C1 segment of cervical spinal cord (tissue), 14 donors: Measurements from ENCODE around the gene INPPL1.
"Not testable (repeated sequence)": the region's sequence is repeated elsewhere in the genome, so short reads cannot be mapped to it uniquely, and the experiment has no call there.

ENCODE experiments used
- DNase-seq, 14 donors: peaks; one replicate each; lab custom pipeline; 2025; lab: John Stamatoyannopoulos, UW

The INPPL1 gene

GRCh38 chr11:72243173-72244059 is 18.8 kb downstream of the INPPL1 start:
- no peak for DNase-seq

- no peak for DNase-seq
These were observed 19.4 kb downstream of the INPPL1 start, which contains the start of gene PHOX2A for GRCh38 chr11:72244060-72244360. PHOX2A (minus strand) TSS chr11:72244176; CDS start chr11:72244004, 172 bp downstream.

DNA sequence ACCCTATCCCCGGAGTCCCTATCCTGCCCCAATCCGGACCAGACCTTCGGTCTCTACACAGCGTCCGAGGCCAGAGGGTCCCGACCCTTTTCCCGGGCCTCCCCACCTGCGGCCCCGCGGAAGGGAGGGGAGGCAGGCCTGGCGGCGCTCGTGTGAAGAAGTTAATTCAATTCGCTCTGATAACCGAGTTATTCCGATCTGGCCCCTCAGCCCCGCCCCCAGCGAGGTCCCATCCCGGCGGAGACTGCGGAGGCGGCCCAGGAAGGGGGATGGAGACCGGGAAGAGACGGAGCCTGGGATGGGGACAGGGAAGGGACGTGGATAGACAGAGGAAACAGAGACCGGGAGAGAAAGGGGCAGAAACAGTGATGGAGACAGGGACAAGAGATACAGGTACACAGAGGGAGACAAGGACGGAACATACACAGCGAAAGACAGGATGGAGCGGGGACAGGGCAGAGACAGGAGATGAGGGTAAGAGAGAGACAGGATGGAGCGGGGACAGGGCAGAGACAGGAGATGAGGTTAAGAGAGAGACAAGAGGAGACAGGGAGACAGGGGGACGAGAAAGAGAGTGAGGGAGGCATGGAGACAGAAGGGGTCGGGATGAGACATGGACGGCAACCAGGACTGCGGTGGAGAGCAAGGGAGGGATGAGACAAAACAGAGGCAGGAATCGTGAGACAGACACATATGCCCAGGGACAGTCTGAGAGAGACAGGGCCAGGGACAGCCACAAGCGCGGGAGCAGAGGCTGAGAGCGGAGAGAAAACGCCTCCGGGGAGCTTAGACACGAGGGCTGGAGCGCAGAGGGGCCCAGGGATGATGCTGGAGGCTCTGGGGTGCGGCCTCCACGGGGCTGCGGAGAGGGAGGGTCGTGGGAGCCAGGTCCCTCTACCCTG is 20.0 kb downstream of the INPPL1 start:
- no peak for DNase-seq

DNA sequence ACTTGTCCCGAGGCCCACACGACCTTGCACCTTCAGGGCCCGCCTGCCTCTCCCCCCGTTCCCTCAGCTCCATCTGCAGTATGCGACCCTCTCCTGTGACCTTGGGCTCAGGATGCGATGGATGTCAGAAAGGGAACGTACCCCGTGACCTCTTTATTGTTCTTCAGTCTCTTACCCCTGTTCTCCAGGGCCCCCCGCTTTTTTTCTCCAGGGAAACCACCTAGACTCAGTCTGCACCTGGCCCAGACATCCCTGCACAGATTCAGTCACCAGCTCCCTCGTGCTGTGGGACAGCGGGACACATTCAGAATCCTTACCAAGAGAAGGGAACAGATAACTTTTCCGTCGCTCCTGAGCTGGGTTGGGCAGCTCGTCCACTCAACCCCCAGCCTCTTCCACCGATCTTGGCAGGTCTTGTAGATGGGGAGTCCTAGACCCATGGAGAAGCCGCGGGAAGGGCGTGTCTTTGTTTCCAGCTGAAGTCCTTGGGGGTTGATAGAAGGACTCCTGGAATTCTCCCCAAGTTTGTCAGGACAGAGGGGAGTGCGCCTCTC is 20.8 kb downstream of the INPPL1 start:
- no peak for DNase-seq

DNA sequence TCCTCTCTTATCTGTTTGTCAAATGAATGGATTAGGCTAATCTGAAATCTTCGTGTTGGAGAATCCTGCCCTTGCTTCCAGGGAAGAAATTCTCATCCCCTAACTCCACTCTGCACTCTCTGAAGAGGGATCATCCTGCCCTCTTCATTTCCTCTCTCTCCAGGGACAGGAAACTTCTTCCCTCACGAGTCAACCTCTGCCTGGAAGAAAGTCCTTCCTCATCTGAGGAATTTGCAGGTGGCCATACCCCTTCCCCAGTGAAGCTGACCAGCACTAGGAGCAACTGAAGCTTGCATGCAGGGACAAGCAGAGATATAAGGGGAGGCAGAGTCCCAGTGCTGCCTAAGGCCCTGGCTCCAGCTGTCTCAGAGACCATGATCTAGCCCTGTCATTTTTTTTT is 23.0 kb downstream of the INPPL1 start:
- no peak for DNase-seq

- no peak for DNase-seq
These were observed 25.4 kb downstream of the INPPL1 start for GRCh38 chr11:72249961-72250360.

- DNase-seq: no peak
These were observed 26.3 kb downstream of the INPPL1 start for GRCh38 chr11:72250661-72251464.

GRCh38 chr11:72251614-72252013 is 27.0 kb downstream of the INPPL1 start:
- DNase-seq: no peak

DNA sequence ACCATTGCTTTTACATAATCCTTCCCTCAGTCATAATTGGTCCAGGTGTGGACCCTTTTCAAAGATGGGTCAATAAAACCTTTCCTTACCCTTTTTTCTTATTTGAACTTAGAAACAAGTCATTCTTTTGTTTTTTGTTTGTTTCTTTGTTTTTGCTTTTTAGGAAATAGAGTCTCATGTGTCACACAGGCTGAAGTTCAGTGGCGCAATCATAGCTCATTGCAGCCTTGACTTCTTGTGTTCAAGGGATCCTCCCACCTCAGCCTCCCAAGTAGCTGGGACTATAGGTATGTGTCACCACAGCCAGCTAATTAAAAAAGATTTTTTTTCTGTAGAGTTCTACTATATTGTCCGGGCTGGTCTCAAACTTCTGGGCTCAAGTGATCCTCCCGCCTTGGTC is 28.8 kb downstream of the INPPL1 start:
- no peak for DNase-seq

GRCh38 chr11:72254299-72254993 is 29.9 kb downstream of the INPPL1 start:
- DNase-seq: no peak

DNA sequence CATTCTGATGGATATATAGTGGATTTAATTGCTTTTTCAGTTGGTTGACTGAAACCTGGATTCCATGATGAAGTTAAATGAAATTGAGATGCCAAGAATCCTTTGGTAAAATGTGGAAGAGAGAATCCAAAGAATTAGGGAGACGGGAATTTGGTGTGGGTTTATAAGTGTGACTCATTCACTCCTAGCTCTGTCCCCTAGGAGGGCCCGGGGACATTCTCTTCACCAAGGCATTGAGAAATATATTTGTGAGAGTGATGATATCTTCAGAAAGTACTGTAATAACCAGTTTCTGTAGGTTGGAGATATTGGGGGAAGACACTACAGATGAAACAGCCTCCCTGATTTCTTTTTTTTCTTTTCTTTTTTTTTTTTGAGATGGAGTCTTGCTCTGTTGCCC is 33.0 kb downstream of the INPPL1 start:
- no peak for DNase-seq

DNA sequence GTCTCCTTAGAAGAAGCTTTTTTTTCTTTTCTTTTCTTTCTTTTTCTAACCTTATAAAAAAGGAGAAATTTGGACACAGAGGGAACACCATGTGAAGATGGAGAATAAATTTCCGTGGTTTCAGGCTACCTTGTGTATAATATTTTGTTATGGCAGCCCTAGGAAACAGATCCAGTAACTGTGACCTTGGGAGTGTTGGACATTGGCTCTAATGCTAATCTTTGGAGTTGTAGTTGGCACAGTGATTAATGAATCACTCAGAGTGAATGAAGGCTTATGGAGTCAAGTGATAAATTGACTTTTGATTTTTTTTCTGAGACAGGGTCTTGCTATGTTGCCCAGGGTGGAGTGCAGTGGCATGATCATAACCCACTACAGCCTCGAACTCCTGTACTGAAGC is 34.9 kb downstream of the INPPL1 start:
- DNase-seq: no peak

GRCh38 chr11:72260574-72260973 is 36.0 kb downstream of the INPPL1 start:
- DNase-seq: no peak

GRCh38 chr11:72263361-72263760 is 38.8 kb downstream of the INPPL1 start:
- no peak for DNase-seq

DNA sequence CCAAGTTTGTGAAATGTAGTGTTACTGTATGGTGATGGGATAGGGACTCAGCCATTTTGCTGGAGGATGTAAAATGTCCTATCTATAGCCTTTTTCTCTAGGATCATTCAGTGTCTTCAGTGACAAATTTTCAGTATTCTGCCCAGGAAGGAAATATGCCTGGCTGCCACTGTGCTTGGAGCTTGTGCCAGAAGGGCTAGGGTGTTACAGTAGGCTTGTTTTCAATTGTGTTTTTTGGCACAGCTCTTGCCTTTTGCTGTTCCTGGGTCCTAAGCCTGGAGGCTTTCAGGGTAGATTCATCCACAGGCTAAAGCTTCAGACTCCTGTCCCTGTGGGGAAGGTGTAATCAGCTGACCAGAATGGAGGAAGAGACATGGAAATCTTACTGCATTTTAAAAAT is 41.4 kb downstream of the INPPL1 start:
- DNase-seq: no peak

GRCh38 chr11:72266960-72267359 is 42.4 kb downstream of the INPPL1 start:
- not testable (repeated sequence) for DNase-seq

GRCh38 chr11:72267956-72268617 is 43.5 kb downstream of the INPPL1 start:
- no peak for DNase-seq

GRCh38 chr11:72271980-72272379 is 47.4 kb downstream of the INPPL1 start:
- no peak for DNase-seq

GRCh38 chr11:72274435-72274834 is 49.9 kb downstream of the INPPL1 start:
- no peak for DNase-seq

GRCh38 chr11:72278905-72279304 is 54.3 kb downstream of the INPPL1 start:
- DNase-seq: no peak
